Measurements from ENCODE around the gene ASIC4.

GRCh38 chr2:219491278-219491963 lies 22.9 kb upstream of the ASIC4 start:
- TF ChIP-seq CTCF (IDR thresholded peaks at IDR 0.05) (no peak), HDAC2 (IDR thresholded peaks at IDR 0.05) (no peak), CHD2 (IDR thresholded peaks at IDR 0.05; ENCODE audit: low read length, partially characterized antibody) (no peak), MAZ (IDR thresholded peaks at IDR 0.05; ENCODE audit: borderline replicate concordance, low read depth, low read length) (no peak), RCOR1 (IDR thresholded peaks at IDR 0.05; ENCODE audit: low read depth, low read length) (no peak), MAFK (IDR thresholded peaks at IDR 0.05; ENCODE audit: partially characterized antibody) (no peak), ZSCAN20 (CRISPR knock-in tag; IDR thresholded peaks at IDR 0.05) (no peak), REST (IDR thresholded peaks at IDR 0.05) (no peak), RFX5 (IDR thresholded peaks at IDR 0.05) (no peak), SMC3 (IDR thresholded peaks at IDR 0.05) (no peak), POLR2A (IDR thresholded peaks at IDR 0.05; ENCODE audit: low read length) (no peak), CEBPB (IDR thresholded peaks at IDR 0.05) (no peak), EHMT2 (IDR thresholded peaks at IDR 0.05; ENCODE audit: low read depth) (no peak), BHLHE40 (IDR thresholded peaks at IDR 0.05; ENCODE audit: low read depth, low read length) (no peak)
